Common myeloid progenitor, CD34-positive (primary cell): ENCODE data around the gene SMYD1.

Experiments
- CTCF ChIA-PET: fragments of 350-600 bp; sonication (Branson Sonifier 250); formaldehyde crosslinking; loops from one replicate; lab custom pipeline; 2021; ENCODE audit warnings: antibody characterized with exemption; lab: Charles Lee
- POLR2A ChIA-PET: fragments of 350-600 bp; sonication (Branson Sonifier 250); formaldehyde crosslinking; loops from one replicate; lab custom pipeline; 2021; ENCODE audit warnings: antibody characterized with exemption; lab: Charles Lee
- DNase-seq, 3 donors: peaks; one replicate each; pipeline versions ENCODE4 v3.0.0 to v3.0.0-alpha.2; 2013
- H3K27ac ChIP-seq, 2 experiments: 1 replicate in 1 of 2; 2 replicates in 1 of 2; pipeline ENCODE4 v1.7.0; 2013; ENCODE audit warnings: inconsistent platforms in 2 of 2, low read length in 2 of 2, mild to moderate bottlenecking in 2 of 2, low read depth in 1 of 2, moderate library complexity in 1 of 2; ENCODE audit not compliant: severe bottlenecking in 2 of 2, insufficient read depth in 1 of 2, poor library complexity in 1 of 2
- H3K27me3 ChIP-seq, 5 experiments: replicated peaks in 2 of 5; 1 replicate in 3 of 5; 2 replicates in 2 of 5; pipeline versions ENCODE4 v1.6.1 to v1.7.0; 2013; ENCODE audit warnings: low read length in 4 of 5, mild to moderate bottlenecking in 2 of 5, moderate library complexity in 2 of 5, inconsistent platforms in 1 of 5; ENCODE audit not compliant: insufficient read depth in 5 of 5, control insufficient read depth in 4 of 5
- H3K36me3 ChIP-seq, 4 experiments: 1 replicate in 2 of 4; 2 replicates in 2 of 4; pipeline versions ENCODE4 v1.6.1 to v1.7.0; 2013; ENCODE audit warnings: low read length in 3 of 4, control low read depth in 1 of 4, mild to moderate bottlenecking in 1 of 4; ENCODE audit not compliant: control insufficient read depth in 4 of 4, insufficient read depth in 4 of 4
- H3K4me1 ChIP-seq, 4 experiments: 1 replicate in 3 of 4; 2 replicates in 1 of 4; pipeline versions ENCODE4 v1.6.1 to v1.7.1; 2013; ENCODE audit warnings: low read length in 3 of 4, mild to moderate bottlenecking in 3 of 4, control low read depth in 1 of 4, inconsistent platforms in 1 of 4, moderate library complexity in 1 of 4; ENCODE audit not compliant: control insufficient read depth in 4 of 4, insufficient read depth in 4 of 4; ENCODE audit errors: control extremely low read depth in 1 of 4
- H3K4me3 ChIP-seq, 7 experiments: 1 replicate in 4 of 7; 2 replicates in 3 of 7; pipeline versions ENCODE4 v1.5.1 to v1.7.0; 2013; ENCODE audit warnings: mild to moderate bottlenecking in 7 of 7, low read length in 6 of 7, moderate library complexity in 6 of 7, inconsistent platforms in 2 of 7, low read depth in 2 of 7, control low read depth in 1 of 7; ENCODE audit not compliant: insufficient read depth in 4 of 7, control insufficient read depth in 1 of 7; ENCODE audit errors: extremely low read depth in 1 of 7
- H3K9me3 ChIP-seq, 5 experiments: 1 replicate in 4 of 5; 2 replicates in 1 of 5; pipeline versions ENCODE4 v1.6.1 to v1.7.1; 2013; ENCODE audit warnings: low read length in 4 of 5, mild to moderate bottlenecking in 2 of 5, inconsistent platforms in 1 of 5, low read depth in 1 of 5, moderate library complexity in 1 of 5; ENCODE audit not compliant: control insufficient read depth in 4 of 5, insufficient read depth in 2 of 5; ENCODE audit errors: control extremely low read depth in 1 of 5
- WGBS: methylation state at CpG from one replicate; pipeline ENCODE4 v1.1.5; 2013; ENCODE audit not compliant: insufficient coverage; 5-methylcytosine and 5-hydroxymethylcytosine counted together

The SMYD1 gene

GRCh38 chr2:88139804-88140203, 72.2 kb downstream of the SMYD1 start:
- 96% methylated on average over 3 of the region's 6 CpGs for WGBS
- Histone ChIP-seq H3K9me3 (peaks cover 0 to 12% (median 0%) of the 10 kb centered on the region in 5 experiments), H3K27ac (no peak overlapping the region), H3K4me1 (no peaks in the 10 kb centered on the region), H3K36me3 (no peaks in the 10 kb centered on the region), H3K4me3 (no peak overlapping the region), H3K27me3 (peaks cover 0 to 8% (median 0%) of the 10 kb centered on the region in 5 experiments)
- DNase-seq = no peak
- ChIA-PET POLR2A (no interaction called here), CTCF (interaction anchor here (1.8 kb wide), 1 partner anchor 21 kb away, joined by 5 read pairs; no protein-coding TSS in a partner anchor)

- Histone ChIP-seq H3K36me3 (no peaks in the 10 kb centered on the region), H3K27ac (no peak overlapping the region), H3K4me3 (no peak overlapping the region), H3K9me3 (peaks cover 0 to 16% (median 0%) of the 10 kb centered on the region in 5 experiments), H3K4me1 (no peaks in the 10 kb centered on the region), H3K27me3 (peaks cover 0 to 4% (median 0%) of the 10 kb centered on the region in 5 experiments)
- ChIA-PET CTCF (interaction anchor here (1.2 to 1.4 kb wide), 2 partner anchors 18 to 81 kb away, joined by 3 to 4 read pairs; no protein-coding TSS in a partner anchor), POLR2A (no interaction called here)
- no peak for DNase-seq
- WGBS = 100% methylated on average over 1 of the region's 2 CpGs
Observed at GRCh38 chr2:88141952-88142351, 74.3 kb downstream of the SMYD1 start.

- no peak overlapping the region for H3K4me3 ChIP-seq
- peaks cover 0 to 35% (median 6%) of the 10 kb centered on the region in 5 experiments for H3K9me3 ChIP-seq
- 93% methylated on average over 1 of the region's 1 CpG for whole genome bisulfite sequencing
- POLR2A ChIA-PET = no interaction called here
- no peak overlapping the region for H3K27ac ChIP-seq
- DNase-seq = no peak
- no peaks in the 10 kb centered on the region for H3K36me3 ChIP-seq
- H3K4me1 ChIP-seq = no peaks in the 10 kb centered on the region
- CTCF ChIA-PET = no interaction called here
- peaks cover 0 to 2% (median 0%) of the 10 kb centered on the region in 5 experiments for H3K27me3 ChIP-seq
Observed at GRCh38 chr2:88144271-88144670, 76.6 kb downstream of the SMYD1 start.

GRCh38 chr2:88144914-88145497, 77.4 kb downstream of the SMYD1 start:
- 97% methylated on average over 8 of the region's 10 CpGs for WGBS
- Histone ChIP-seq H3K9me3 (peaks cover 0 to 40% (median 6%) of the 10 kb centered on the region in 5 experiments), H3K27me3 (peaks cover 0 to 2% (median 0%) of the 10 kb centered on the region in 5 experiments), H3K4me1 (no peaks in the 10 kb centered on the region), H3K36me3 (no peaks in the 10 kb centered on the region), H3K4me3 (no peak overlapping the region), H3K27ac (no peak overlapping the region)
- no peak for DNase-seq
- CTCF ChIA-PET = no interaction called here
- POLR2A ChIA-PET = no interaction called here

- H3K4me1 ChIP-seq = no peaks in the 10 kb centered on the region
- ChIA-PET CTCF (interaction anchor here (0.7 to 1.9 kb wide), 2 partner anchors 13 to 65 kb away, joined by 5 read pairs; no protein-coding TSS in a partner anchor), POLR2A (no interaction called here)
Observed at GRCh38 chr2:88146590-88146989, 79.0 kb downstream of the SMYD1 start.

GRCh38 chr2:88147145-88147544, 79.5 kb downstream of the SMYD1 start:
- peaks cover 0 to 34% (median 3%) of the 10 kb centered on the region in 5 experiments for H3K9me3 ChIP-seq
- ChIA-PET POLR2A (no interaction called here), CTCF (interaction anchor here (1.9 kb wide), 1 partner anchor 13 kb away, joined by 5 read pairs; no protein-coding TSS in a partner anchor)
- H3K4me1 ChIP-seq = no peaks in the 10 kb centered on the region
- DNase-seq = no peak
- 100% methylated on average over 2 of the region's 2 CpGs for WGBS
- no peak overlapping the region for H3K4me3 ChIP-seq
- peaks cover 0 to 2% (median 0%) of the 10 kb centered on the region in 5 experiments for H3K27me3 ChIP-seq
- H3K27ac ChIP-seq = no peak overlapping the region
- no peaks in the 10 kb centered on the region for H3K36me3 ChIP-seq

More at GRCh38 chr2:88146590-88146989, 79.0 kb downstream of the SMYD1 start:
- no peaks in the 10 kb centered on the region for H3K36me3 ChIP-seq
- H3K27ac ChIP-seq = no peak overlapping the region
- peaks cover 0 to 40% (median 4%) of the 10 kb centered on the region in 5 experiments for H3K9me3 ChIP-seq
- no peak overlapping the region for H3K4me3 ChIP-seq
- peaks cover 0 to 2% (median 0%) of the 10 kb centered on the region in 5 experiments for H3K27me3 ChIP-seq
- no peak for DNase-seq

GRCh38 chr2:88148929-88149438, 81.4 kb downstream of the SMYD1 start:
- POLR2A ChIA-PET = no interaction called here
- CTCF ChIA-PET = no interaction called here
- Histone ChIP-seq H3K36me3 (no peaks in the 10 kb centered on the region), H3K4me3 (no peak overlapping the region), H3K9me3 (peaks cover 0 to 38% (median 3%) of the 10 kb centered on the region in 5 experiments), H3K27me3 (peaks cover 0 to 2% (median 0%) of the 10 kb centered on the region in 5 experiments), H3K4me1 (no peaks in the 10 kb centered on the region), H3K27ac (no peak overlapping the region)
- DNase-seq = peak in 1 of 3 donors; percentile 9
